Mammary epithelial cell (primary cell): ENCODE results near the gene SAMD1.

ENCODE experiments used
- CTCF ChIP-seq, 2 donors: IDR thresholded peaks in 1 of 2; conservative IDR thresholded peaks in 1 of 2; 2 replicates each; pipeline ENCODE4 v1.5.1; 2011 to 2012; ENCODE audit warnings: inconsistent platforms in 2 of 2, low read length in 2 of 2, mild to moderate bottlenecking in 2 of 2, control low read depth in 1 of 2, low read depth in 1 of 2; ENCODE audit not compliant: insufficient read depth in 1 of 2; ENCODE audit errors: extremely low read depth in 1 of 2
- EZH2 ChIP-seq: IDR thresholded peaks from 2 replicates; pipeline ENCODE4 v1.6.1; 2012; ENCODE audit warnings: low read length, inconsistent platforms, borderline replicate concordance

DNA sequence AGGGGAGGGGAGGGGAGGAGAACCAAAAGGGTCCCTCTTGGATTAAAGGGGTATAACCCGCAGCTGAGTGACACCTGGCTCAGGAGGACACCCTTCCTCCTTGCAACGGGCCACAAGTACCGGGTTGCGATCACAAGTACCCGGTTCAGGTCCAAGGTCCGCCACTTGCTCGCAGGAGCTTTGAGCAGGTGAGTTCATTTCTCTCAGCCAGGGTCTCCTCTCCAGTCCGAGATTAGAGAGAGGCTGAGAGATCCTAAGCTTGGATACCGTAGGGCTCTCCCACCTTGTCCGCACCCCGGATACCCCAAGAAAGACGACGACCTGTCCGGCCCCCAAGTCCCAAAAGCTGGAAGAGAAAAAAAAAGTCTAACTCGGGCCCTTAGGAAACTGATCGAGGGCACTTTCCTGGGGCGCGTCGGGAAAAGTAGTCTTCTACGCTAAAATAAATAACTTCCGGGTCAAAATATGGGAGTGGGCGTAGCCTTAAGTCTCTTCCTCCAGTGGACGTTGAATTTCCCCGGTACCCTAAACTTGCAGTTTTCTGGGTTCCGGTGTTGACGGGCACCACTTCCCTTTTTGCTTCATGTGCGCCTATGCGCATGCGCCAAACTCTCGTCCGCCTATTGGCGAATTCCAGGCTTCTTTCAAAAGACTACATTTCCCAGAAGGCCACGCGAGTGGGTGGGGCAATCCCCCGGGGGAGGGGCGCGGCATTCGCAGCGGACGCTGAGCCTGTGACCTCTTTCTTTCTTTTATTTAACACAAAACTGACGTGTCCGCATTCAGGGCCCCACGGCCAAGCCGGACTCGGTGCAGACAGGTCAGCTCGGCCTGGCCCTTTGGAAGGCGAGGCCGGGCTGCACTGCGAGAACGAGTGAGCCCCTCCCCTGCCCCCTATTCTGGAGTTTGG is 9.4 kb downstream of the SAMD1 start:
- no peak for TF ChIP-seq CTCF (conservative IDR thresholded peaks at IDR 0.05 in 1 of 2, IDR thresholded peaks at IDR 0.05 in 1 of 2; ENCODE audit: extremely low read depth in 1 of 2, insufficient read depth in 1 of 2, low read depth in 1 of 2, low read length in 2 of 2)
- no peak for TF ChIP-seq EZH2
